MG63 (cell line): ENCODE measurements around the gene DCDC2C. TPM values are rescaled to one million over a fixed set of nuclear protein-coding genes. Genes with fewer than 3 reads are reported as not detected.

ENCODE experiments used
- DNase-seq: peaks from one replicate; pipeline ENCODE4 v3.0.0-alpha.2; 2020
- H3K27me3 ChIP-seq: fragments of 250-450 bp; sonication (Bioruptor Pico); 2 replicates; pipeline ENCODE4 v1.5.1; 2020; ENCODE audit warnings: mild to moderate bottlenecking, moderate library complexity
- H3K36me3 ChIP-seq: fragments of 250-450 bp; sonication (Bioruptor Pico); 2 replicates; pipeline ENCODE4 v1.5.1; 2020; ENCODE audit warnings: mild to moderate bottlenecking, moderate library complexity
- H3K4me3 ChIP-seq: fragments of 250-450 bp; sonication (Bioruptor Pico); 2 replicates; pipeline ENCODE4 v1.5.1; 2020; ENCODE audit warnings: mild to moderate bottlenecking, moderate library complexity
- H3K9me3 ChIP-seq: fragments of 250-450 bp; sonication (Bioruptor Pico); 2 replicates; pipeline ENCODE4 v1.5.1; 2020; ENCODE audit warnings: mild to moderate bottlenecking, moderate library complexity
- total RNA-seq: library from RNA; depleted of rRNA; stranded (reverse); fragments of >200 nt; shearing (Covaris generic); gene quantifications from 2 replicates; pipeline ENCODE4 v1.2.3, GENCODE V29; 2014; ENCODE audit warnings: low replicate concordance

The DCDC2C gene
- total RNA-seq, 1 experiment from 2014 or later, result not detected

- Histone ChIP-seq H3K36me3 (no peaks in the 10 kb centered on the region), H3K9me3 (no peaks in the 10 kb centered on the region; the same call in 1 of the 2 replicates), H3K4me3 (no peak overlapping the region), H3K27me3 (no peaks in the 10 kb centered on the region; the same call in 1 of the 2 replicates)
- DNase-seq, result no peak
Observed at GRCh38 chr2:3689998-3690748, 13.2 kb upstream of the DCDC2C start.

- Histone ChIP-seq H3K4me3 (no peak overlapping the region), H3K27me3 (no peaks in the 10 kb centered on the region; the same call in 1 of the 2 replicates)
- no peak for DNase-seq
Observed at GRCh38 chr2:3692375-3692774, 11.0 kb upstream of the DCDC2C start.

GRCh38 chr2:3696545-3696944 lies 6.8 kb upstream of the DCDC2C start:
- Histone ChIP-seq H3K4me3 (no peak overlapping the region), H3K27me3 (peaks cover 10% of the 10 kb centered on the region; the same call in 1 of the 2 replicates), H3K36me3 (no peaks in the 10 kb centered on the region), H3K9me3 (no peaks in the 10 kb centered on the region)
- no peak for DNase-seq

More at GRCh38 chr2:3692375-3692774, 11.0 kb upstream of the DCDC2C start:
- Histone ChIP-seq H3K9me3 (no peaks in the 10 kb centered on the region; the same call in 1 of the 2 replicates), H3K36me3 (no peaks in the 10 kb centered on the region)

- H3K27me3 ChIP-seq, result peaks cover 24% of the 10 kb centered on the region
- H3K4me3 ChIP-seq, result no peak overlapping the region
- H3K9me3 ChIP-seq, result no peaks in the 10 kb centered on the region
- no peak for DNase-seq
- no peaks in the 10 kb centered on the region for H3K36me3 ChIP-seq
Observed at GRCh38 chr2:3701071-3701470, 2.3 kb upstream of the DCDC2C start.

- Histone ChIP-seq H3K9me3 (no peaks in the 10 kb centered on the region), H3K4me3 (no peak overlapping the region), H3K36me3 (no peaks in the 10 kb centered on the region), H3K27me3 (peaks cover 24% of the 10 kb centered on the region)
- peak; percentile 17 for DNase-seq
Observed at GRCh38 chr2:3703757-3704355, 481 bp downstream of the DCDC2C start.

- Histone ChIP-seq H3K36me3 (no peaks in the 10 kb centered on the region), H3K9me3 (no peaks in the 10 kb centered on the region), H3K27me3 (peaks cover 23% of the 10 kb centered on the region), H3K4me3 (no peak overlapping the region)
- no peak for DNase-seq
Observed at GRCh38 chr2:3704692-3705091, 1.3 kb downstream of the DCDC2C start.

- peaks cover 16% of the 10 kb centered on the region for H3K27me3 ChIP-seq
Observed at GRCh38 chr2:3705782-3706181, 2.4 kb downstream of the DCDC2C start.

GRCh38 chr2:3706892-3707291 lies 3.5 kb downstream of the DCDC2C start:
- Histone ChIP-seq H3K36me3 (no peaks in the 10 kb centered on the region), H3K4me3 (no peak overlapping the region), H3K9me3 (no peaks in the 10 kb centered on the region), H3K27me3 (peaks cover 14% of the 10 kb centered on the region)
- DNase-seq, result no peak

More at GRCh38 chr2:3705782-3706181, 2.4 kb downstream of the DCDC2C start:
- Histone ChIP-seq H3K9me3 (no peaks in the 10 kb centered on the region), H3K36me3 (no peaks in the 10 kb centered on the region), H3K4me3 (no peak overlapping the region)
- DNase-seq, result no peak

- Histone ChIP-seq H3K27me3 (peaks cover 7% of the 10 kb centered on the region), H3K4me3 (no peak overlapping the region), H3K9me3 (no peaks in the 10 kb centered on the region), H3K36me3 (no peaks in the 10 kb centered on the region)
- DNase-seq, result no peak
Observed at GRCh38 chr2:3708576-3708975, 5.2 kb downstream of the DCDC2C start.

- no peak for DNase-seq
- Histone ChIP-seq H3K36me3 (no peaks in the 10 kb centered on the region), H3K9me3 (no peaks in the 10 kb centered on the region)
Observed at GRCh38 chr2:3709225-3709624, 5.8 kb downstream of the DCDC2C start.

GRCh38 chr2:3712424-3712823 lies 9.0 kb downstream of the DCDC2C start:
- no peak for DNase-seq
- no peak overlapping the region for H3K4me3 ChIP-seq
- H3K27me3 ChIP-seq, result no peaks in the 10 kb centered on the region; the same call in 1 of the 2 replicates
- no peaks in the 10 kb centered on the region for H3K9me3 ChIP-seq
- no peaks in the 10 kb centered on the region for H3K36me3 ChIP-seq

More at GRCh38 chr2:3709225-3709624, 5.8 kb downstream of the DCDC2C start:
- peaks cover 2% of the 10 kb centered on the region; the same call in 1 of the 2 replicates for H3K27me3 ChIP-seq
- H3K4me3 ChIP-seq, result no peak overlapping the region

GRCh38 chr2:3712831-3713503 lies 9.6 kb downstream of the DCDC2C start:
- Histone ChIP-seq H3K9me3 (no peaks in the 10 kb centered on the region), H3K27me3 (no peaks in the 10 kb centered on the region; the same call in 1 of the 2 replicates)
- DNase-seq, result no peak

GRCh38 chr2:3718679-3719078 lies 15.3 kb downstream of the DCDC2C start:
- no peak overlapping the region for H3K4me3 ChIP-seq
- H3K27me3 ChIP-seq, result no peaks in the 10 kb centered on the region
- DNase-seq, result no peak
- H3K9me3 ChIP-seq, result no peaks in the 10 kb centered on the region
- H3K36me3 ChIP-seq, result no peaks in the 10 kb centered on the region

More at GRCh38 chr2:3712831-3713503, 9.6 kb downstream of the DCDC2C start:
- H3K36me3 ChIP-seq, result no peaks in the 10 kb centered on the region
- H3K4me3 ChIP-seq, result no peak overlapping the region

GRCh38 chr2:3725002-3725401 lies 21.6 kb downstream of the DCDC2C start:
- H3K36me3 ChIP-seq, result no peaks in the 10 kb centered on the region
- H3K4me3 ChIP-seq, result no peak overlapping the region
- H3K27me3 ChIP-seq, result no peaks in the 10 kb centered on the region
- DNase-seq, result no peak
- no peaks in the 10 kb centered on the region for H3K9me3 ChIP-seq

- H3K27me3 ChIP-seq, result no peaks in the 10 kb centered on the region
- no peaks in the 10 kb centered on the region for H3K9me3 ChIP-seq
Observed at GRCh38 chr2:3725458-3726250, 22.3 kb downstream of the DCDC2C start.

GRCh38 chr2:3726511-3726910 lies 23.1 kb downstream of the DCDC2C start:
- H3K27me3 ChIP-seq, result no peaks in the 10 kb centered on the region
- H3K9me3 ChIP-seq, result no peaks in the 10 kb centered on the region
- no peak overlapping the region for H3K4me3 ChIP-seq
- H3K36me3 ChIP-seq, result no peaks in the 10 kb centered on the region
- DNase-seq, result no peak

More at GRCh38 chr2:3725458-3726250, 22.3 kb downstream of the DCDC2C start:
- Histone ChIP-seq H3K4me3 (no peak overlapping the region), H3K36me3 (no peaks in the 10 kb centered on the region)
- DNase-seq, result no peak
